Activated CD8-positive, alpha-beta memory T cell treated with anti-CD3 and anti-CD28 coated beads for 1 hour (primary cell): Measurements from ENCODE around the gene YY2.
"Not testable (repeated sequence)": the region's sequence is repeated elsewhere in the genome, so short reads cannot be mapped to it uniquely, and the experiment has no call there.

Source experiments
- DNase-seq, 2 donors: peaks; one replicate each; pipeline ENCODE4 v3.0.0-alpha.2; 2020; ENCODE audit warnings: low read depth in 1 of 2; ENCODE audit errors: extremely low read depth in 1 of 2

Gene YY2

GRCh38 chrX:21855937-21856415 lies at the start of gene YY2:
YY2 (plus strand) TSS chrX:21855987; CDS start chrX:21856485, 498 bp downstream.
- DNase-seq: no peak

GRCh38 chrX:21806691-21807090 lies 49.1 kb upstream of the YY2 start:
- no peak for DNase-seq

GRCh38 chrX:21811832-21812231 lies 44.0 kb upstream of the YY2 start:
- no peak for DNase-seq

- DNase-seq: no peak
These were observed 43.2 kb upstream of the YY2 start for GRCh38 chrX:21812628-21813027.

GRCh38 chrX:21813612-21814368 lies 42.0 kb upstream of the YY2 start:
- DNase-seq: no peak

GRCh38 chrX:21816136-21816535 lies 39.7 kb upstream of the YY2 start:
- no peak for DNase-seq

- not testable (repeated sequence) for DNase-seq
These were observed 35.6 kb upstream of the YY2 start for GRCh38 chrX:21820170-21820569.

GRCh38 chrX:21821875-21822274 lies 33.9 kb upstream of the YY2 start:
- DNase-seq: no peak

- no peak for DNase-seq
These were observed 24.3 kb upstream of the YY2 start for GRCh38 chrX:21831496-21831895.

GRCh38 chrX:21837056-21837455 lies 18.7 kb upstream of the YY2 start:
- DNase-seq: no peak

GRCh38 chrX:21838937-21839333 lies 16.9 kb upstream of the YY2 start:
- no peak for DNase-seq

GRCh38 chrX:21839334-21840192 lies 16.2 kb upstream of the YY2 start, which contains the start of gene MBTPS2:
MBTPS2 (plus strand) TSS chrX:21839617; CDS start chrX:21839735, 118 bp downstream.
- peak; percentile 56 to 65 for DNase-seq

- DNase-seq: no peak
These were observed 15.6 kb upstream of the YY2 start for GRCh38 chrX:21840193-21840545.

GRCh38 chrX:21843179-21843578 lies 12.6 kb upstream of the YY2 start:
- DNase-seq: no peak

- no peak for DNase-seq
These were observed 10.7 kb upstream of the YY2 start for GRCh38 chrX:21845096-21845495.

- DNase-seq: no peak
These were observed 8.4 kb upstream of the YY2 start for GRCh38 chrX:21847342-21847741.

- no peak for DNase-seq
These were observed 2.2 kb upstream of the YY2 start for GRCh38 chrX:21853578-21853977.

GRCh38 chrX:21856504-21856903 lies 717 bp downstream of the YY2 start:
- no peak for DNase-seq

GRCh38 chrX:21863241-21863640 lies 7.5 kb downstream of the YY2 start:
- no peak for DNase-seq

GRCh38 chrX:21865436-21865835 lies 9.6 kb downstream of the YY2 start:
- DNase-seq: no peak

GRCh38 chrX:21870494-21870893 lies 14.7 kb downstream of the YY2 start:
- DNase-seq: no peak
